Astrocyte of the spinal cord (primary cell): ENCODE data around the gene PDE4DIP.
"Not testable (repeated sequence)": the region's sequence is repeated elsewhere in the genome, so short reads cannot be mapped to it uniquely, and the experiment has no call there.

ENCODE experiments used
- DNase-seq: peaks from one replicate; pipeline ENCODE4 v3.0.0; 2011; ENCODE audit warnings: low read depth, low spot score
- H3K4me3 ChIP-seq: 2 replicates; pipeline ENCODE4 v1.5.1; 2011; ENCODE audit warnings: low read depth, mild to moderate bottlenecking, low read length, moderate library complexity
- in situ Hi-C: cut with HindIII; loops from 2 replicates; pipeline ENCODE4 v1.10.0; 2017; ENCODE audit warnings: low sequenced_read_pairs

PDE4DIP gene

DNA sequence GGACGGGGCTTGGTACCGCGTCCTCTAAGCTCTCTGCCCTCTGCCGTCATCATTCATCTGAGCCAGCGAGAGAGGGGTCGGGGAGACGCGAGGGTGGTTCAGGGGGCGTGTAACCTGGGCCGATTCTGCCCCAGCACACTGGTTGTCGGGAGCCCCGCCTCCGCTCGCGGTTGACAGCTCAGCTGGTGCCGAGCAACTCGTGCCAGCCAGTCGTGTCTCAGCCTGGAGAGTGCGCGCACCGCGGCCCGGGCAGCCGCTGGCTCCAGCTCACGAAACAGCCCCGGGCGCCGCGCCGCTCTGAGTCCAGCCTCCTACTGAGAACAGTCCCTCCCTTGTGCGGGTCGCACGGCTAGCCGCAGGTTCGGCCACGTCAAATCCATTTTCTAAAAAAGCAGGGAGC is at the start of gene PDE4DIP:
Gene PDE4DIP, plus strand, starts transcription at position 209 of the 400 bp plus-strand sequence. CDS start 347 bp downstream, outside the sequence.
- in situ Hi-C loops, H3K4me3 ChIP-seq, DNase-seq: not testable (repeated sequence)

- in situ Hi-C loops, DNase-seq: not testable (repeated sequence)
Observed at GRCh38 chr1:148808268-148808928, 35.8 kb upstream of the PDE4DIP start.

DNA sequence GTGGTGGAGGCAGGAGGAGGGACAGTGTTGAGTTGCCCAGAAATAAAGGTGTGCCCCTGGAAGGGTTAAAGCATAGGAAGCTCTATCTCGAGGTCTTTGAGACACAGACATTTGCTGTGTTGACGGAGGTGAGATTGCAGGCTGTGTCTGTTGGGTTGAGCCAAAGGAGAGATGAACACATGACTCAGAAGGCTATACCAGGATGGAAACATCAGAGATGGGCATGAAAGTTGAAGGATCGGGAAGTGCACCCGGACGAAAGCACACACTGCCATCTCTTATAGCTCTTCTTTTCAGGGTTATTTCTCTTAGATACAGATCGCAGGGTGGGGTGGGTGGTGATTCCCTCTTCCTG is 35.3 kb upstream of the PDE4DIP start:
- in situ Hi-C loops, H3K4me3 ChIP-seq, DNase-seq: not testable (repeated sequence)

More at GRCh38 chr1:148808268-148808928, 35.8 kb upstream of the PDE4DIP start:
- not testable (repeated sequence) for H3K4me3 ChIP-seq

DNA sequence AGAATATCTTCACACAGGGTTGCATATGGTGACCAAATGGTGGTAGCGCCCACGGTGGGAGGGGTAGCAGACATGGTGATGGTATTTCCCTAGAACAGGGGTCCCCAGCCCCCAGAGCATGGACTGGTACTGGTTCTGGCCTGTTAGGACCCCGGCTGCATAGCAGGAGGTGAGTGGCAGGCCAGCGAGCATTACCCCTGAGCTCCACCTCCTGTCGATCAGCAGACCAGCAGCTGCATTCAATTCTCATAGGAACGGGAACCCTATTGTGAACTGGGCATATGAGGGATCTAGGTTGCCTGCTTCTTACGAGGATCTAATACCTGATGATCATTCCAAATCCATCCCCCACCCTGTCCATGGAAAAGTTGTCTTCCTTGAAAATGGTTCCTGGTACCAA is 22.0 kb upstream of the PDE4DIP start:
- in situ Hi-C loops, DNase-seq, H3K4me3 ChIP-seq: not testable (repeated sequence)

DNA sequence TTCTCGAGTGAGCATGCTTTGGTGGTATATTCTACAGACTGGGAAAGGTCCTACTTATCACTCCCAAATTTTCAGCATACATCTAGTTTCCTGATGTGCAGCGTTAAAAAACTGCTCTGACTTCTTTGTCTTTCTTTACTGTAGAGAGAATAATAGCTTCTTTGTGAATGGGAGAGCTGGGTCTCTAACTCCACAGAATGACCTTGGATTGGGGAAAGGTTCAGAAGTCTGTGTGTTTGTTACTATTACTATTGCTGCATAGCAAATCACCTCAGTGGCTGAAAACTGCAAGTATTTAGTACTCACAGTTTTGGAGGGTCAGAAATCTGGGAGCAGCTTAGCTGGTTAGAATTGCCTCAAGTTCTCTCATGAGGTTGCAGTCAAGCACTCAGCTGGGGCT is 20.4 kb upstream of the PDE4DIP start:
- DNase-seq, in situ Hi-C loops, H3K4me3 ChIP-seq: not testable (repeated sequence)

GRCh38 chr1:148825029-148825428 is 19.2 kb upstream of the PDE4DIP start:
- H3K4me3 ChIP-seq, DNase-seq, in situ Hi-C loops: not testable (repeated sequence)

DNA sequence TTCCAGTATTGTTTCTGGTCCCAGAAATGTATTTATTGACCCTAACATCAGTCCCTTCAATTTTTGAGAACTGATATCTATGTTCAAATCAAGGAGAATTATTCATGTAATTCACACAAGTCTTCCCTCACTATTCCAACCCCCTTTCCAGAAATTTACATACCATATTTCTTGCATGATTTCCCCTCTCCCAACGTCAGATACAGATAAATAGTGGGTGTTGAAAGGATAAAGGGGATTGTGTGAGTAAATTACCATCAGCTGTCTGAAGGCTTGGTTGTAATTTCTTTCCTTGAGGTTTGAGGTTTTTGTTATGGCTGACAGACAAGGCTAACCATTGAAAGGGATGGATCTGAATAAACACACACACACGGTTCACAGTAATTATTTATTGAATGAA is 15.7 kb upstream of the PDE4DIP start:
- DNase-seq, H3K4me3 ChIP-seq, in situ Hi-C loops: not testable (repeated sequence)

GRCh38 chr1:148828962-148829361 is 15.3 kb upstream of the PDE4DIP start:
- DNase-seq, H3K4me3 ChIP-seq, in situ Hi-C loops: not testable (repeated sequence)

- DNase-seq, in situ Hi-C loops, H3K4me3 ChIP-seq: not testable (repeated sequence)
Observed at GRCh38 chr1:148829365-148829764, 14.9 kb upstream of the PDE4DIP start.

DNA sequence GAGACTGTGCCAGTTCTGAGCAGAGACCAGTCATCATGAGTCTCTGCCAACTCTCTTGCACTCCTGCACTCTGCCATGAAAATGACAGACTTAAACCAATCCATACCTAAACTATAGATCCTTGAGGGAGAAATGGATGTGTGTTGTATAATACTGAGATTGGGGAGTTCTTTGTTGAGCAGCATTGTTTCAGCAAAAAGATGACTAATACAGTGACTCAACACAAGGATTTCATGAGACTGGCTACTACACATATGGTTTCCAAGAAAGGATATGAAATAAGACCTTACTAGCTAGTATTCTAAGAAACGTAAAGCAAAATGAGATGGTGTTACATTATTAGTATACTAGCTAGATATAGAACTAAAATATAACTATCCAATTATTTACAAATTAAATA is 3.0 kb upstream of the PDE4DIP start:
- in situ Hi-C loops, H3K4me3 ChIP-seq: not testable (repeated sequence)

DNA sequence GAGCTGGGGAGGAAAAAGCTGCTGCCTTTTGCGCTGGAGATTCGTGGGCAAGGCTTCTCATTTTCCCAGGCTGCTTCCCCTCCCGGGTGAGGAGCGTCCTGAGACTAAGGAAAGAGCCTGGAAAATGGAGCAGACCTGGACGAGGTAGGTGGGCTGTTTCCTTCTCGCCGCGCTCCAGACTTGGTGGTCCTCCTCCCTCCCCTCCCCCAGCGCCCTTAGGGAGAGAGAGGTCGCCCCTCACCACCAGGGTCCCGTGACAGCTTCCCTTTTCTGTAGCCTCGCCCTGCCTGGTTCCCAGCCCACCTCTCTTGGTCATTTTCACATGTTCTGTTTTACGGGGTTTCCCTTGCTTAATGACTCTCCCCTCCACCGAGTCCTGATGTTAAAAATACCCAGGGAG is 423 bp downstream of the PDE4DIP start:
- H3K4me3 ChIP-seq, in situ Hi-C loops, DNase-seq: not testable (repeated sequence)

More for the DNA sequence above, 3.0 kb upstream of the PDE4DIP start:
- DNase-seq: not testable (repeated sequence)

DNA sequence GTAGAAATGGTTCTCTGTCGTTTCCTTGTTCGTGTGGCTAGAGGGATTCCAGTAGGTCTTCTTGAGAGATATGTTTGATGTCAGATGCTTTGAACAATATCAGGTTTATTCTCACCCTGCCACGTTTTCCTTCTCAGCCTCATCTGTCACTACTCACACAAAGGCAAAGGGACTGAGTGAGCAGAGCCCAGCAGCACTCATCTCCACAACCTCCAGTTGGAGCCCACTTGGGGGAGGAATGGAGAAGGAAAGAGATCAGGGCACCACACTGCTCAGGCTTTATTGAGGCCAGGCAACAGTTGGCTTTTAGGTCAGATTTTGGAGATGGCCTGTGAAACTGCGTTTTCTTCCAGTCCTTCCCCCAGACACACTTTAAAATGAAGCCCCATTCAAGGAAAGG is 840 bp downstream of the PDE4DIP start:
- in situ Hi-C loops, DNase-seq, H3K4me3 ChIP-seq: not testable (repeated sequence)

- H3K4me3 ChIP-seq, DNase-seq, in situ Hi-C loops: not testable (repeated sequence)
Observed at GRCh38 chr1:148850347-148850746, 6.1 kb downstream of the PDE4DIP start.

- in situ Hi-C loops, H3K4me3 ChIP-seq, DNase-seq: not testable (repeated sequence)
Observed at GRCh38 chr1:148850840-148851239, 6.6 kb downstream of the PDE4DIP start.

GRCh38 chr1:148851684-148852083 is 7.5 kb downstream of the PDE4DIP start:
- DNase-seq, in situ Hi-C loops, H3K4me3 ChIP-seq: not testable (repeated sequence)

GRCh38 chr1:148853363-148853762 is 9.1 kb downstream of the PDE4DIP start:
- DNase-seq, H3K4me3 ChIP-seq, in situ Hi-C loops: not testable (repeated sequence)

GRCh38 chr1:148854063-148854462 is 9.8 kb downstream of the PDE4DIP start:
- DNase-seq, in situ Hi-C loops, H3K4me3 ChIP-seq: not testable (repeated sequence)

- in situ Hi-C loops, H3K4me3 ChIP-seq, DNase-seq: not testable (repeated sequence)
Observed at GRCh38 chr1:148855367-148855766, 11.1 kb downstream of the PDE4DIP start.
